Activated T-helper 1 cell treated with anti-CD3 and anti-CD28 coated beads, Interleukin-2, amount 50 U/mL, for 16 hours (primary cell): ENCODE results near the gene MCTP1.

Source experiments
- DNase-seq, 2 donors: peaks; one replicate each; pipeline ENCODE4 v3.0.0-alpha.2; 2020; ENCODE audit warnings: low read depth in 1 of 2, low spot score in 1 of 2

MCTP1 gene

GRCh38 chr5:95078868-95079267 is 206.0 kb downstream of the MCTP1 start:
- no peak for DNase-seq

- DNase-seq = no peak
Measured at GRCh38 chr5:95076395-95077185, 208.3 kb downstream of the MCTP1 start.

- no peak for DNase-seq
Measured at GRCh38 chr5:95075111-95075510, 209.8 kb downstream of the MCTP1 start.

- DNase-seq = no peak
Measured at GRCh38 chr5:95072281-95072680, 212.6 kb downstream of the MCTP1 start.

- DNase-seq = no peak
Measured at GRCh38 chr5:95070866-95071265, 214.0 kb downstream of the MCTP1 start.

- no peak for DNase-seq
Measured at GRCh38 chr5:95070453-95070852, 214.4 kb downstream of the MCTP1 start.

- DNase-seq = no peak
Measured at GRCh38 chr5:95069948-95070347, 214.9 kb downstream of the MCTP1 start.

- DNase-seq = no peak
Measured at GRCh38 chr5:95069021-95069420, 215.9 kb downstream of the MCTP1 start.

GRCh38 chr5:95068289-95068910 is 216.5 kb downstream of the MCTP1 start:
- DNase-seq = no peak

- DNase-seq = no peak
Measured at GRCh38 chr5:95066048-95066447, 218.8 kb downstream of the MCTP1 start.

- no peak for DNase-seq
Measured at GRCh38 chr5:95063492-95063891, 221.4 kb downstream of the MCTP1 start.

GRCh38 chr5:95060098-95060497 is 224.8 kb downstream of the MCTP1 start:
- no peak for DNase-seq

GRCh38 chr5:95059636-95060035 is 225.3 kb downstream of the MCTP1 start:
- DNase-seq = no peak

GRCh38 chr5:95057615-95058014 is 227.3 kb downstream of the MCTP1 start:
- DNase-seq = no peak

GRCh38 chr5:95053253-95053652 is 231.6 kb downstream of the MCTP1 start:
- DNase-seq = no peak

- no peak for DNase-seq
Measured at GRCh38 chr5:95050708-95051107, 234.2 kb downstream of the MCTP1 start.

- no peak for DNase-seq
Measured at GRCh38 chr5:95048628-95049027, 236.3 kb downstream of the MCTP1 start.

GRCh38 chr5:95045181-95045965 is 239.5 kb downstream of the MCTP1 start:
- DNase-seq = no peak

- DNase-seq = no peak
Measured at GRCh38 chr5:95044096-95044495, 240.8 kb downstream of the MCTP1 start.

GRCh38 chr5:95043648-95044047 is 241.2 kb downstream of the MCTP1 start:
- no peak for DNase-seq

GRCh38 chr5:95043234-95043633 is 241.7 kb downstream of the MCTP1 start:
- no peak for DNase-seq

- no peak for DNase-seq
Measured at GRCh38 chr5:95042037-95042436, 242.9 kb downstream of the MCTP1 start.
